Ishikawa (cell line): ENCODE data around the gene TLDC2.

Experiments used
- EP300 ChIP-seq: IDR thresholded peaks from 2 replicates; pipeline ENCODE4 v1.6.1; 2012; ENCODE audit warnings: borderline replicate concordance
- FOXM1 ChIP-seq: IDR thresholded peaks from 2 replicates; pipeline ENCODE4 v1.6.1; 2012; ENCODE audit warnings: low read depth, borderline replicate concordance
- NFIC ChIP-seq: IDR thresholded peaks from 2 replicates; pipeline ENCODE4 v1.6.1; 2012
- RAD21 ChIP-seq: IDR thresholded peaks from 2 replicates; pipeline ENCODE4 v1.6.1; 2012; ENCODE audit warnings: low read depth
- YY1 ChIP-seq: IDR thresholded peaks from 2 replicates; pipeline ENCODE4 v1.6.1; 2012; ENCODE audit warnings: low read depth
- TF ChIP-seq, protein P1 (sequence below): IDR thresholded peaks from 2 replicates; pipeline ENCODE4 v1.6.1; 2012; ENCODE audit warnings: low read depth, mild to moderate bottlenecking
- TF ChIP-seq, protein P2 (sequence below): IDR thresholded peaks from 2 replicates; pipeline ENCODE4 v1.6.1; 2012

DNA sequence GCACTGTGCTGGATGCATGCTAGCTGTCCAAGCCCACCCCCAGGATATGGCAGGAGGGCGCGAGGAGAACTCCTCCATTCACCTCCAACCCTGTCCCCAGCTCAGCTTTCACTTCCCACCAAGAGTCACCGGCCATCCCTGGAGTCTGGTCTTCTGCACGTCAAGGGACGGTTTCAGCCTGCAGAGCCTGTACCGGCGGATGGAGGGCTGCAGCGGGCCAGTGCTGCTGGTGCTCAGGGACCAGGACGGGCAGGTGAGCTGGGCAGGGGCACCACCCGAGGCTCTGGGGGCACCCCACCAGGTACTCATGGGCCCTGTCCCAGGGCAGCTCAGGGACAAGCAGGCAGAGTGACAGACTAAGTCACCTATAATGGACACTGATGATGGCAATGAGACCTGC lies 3.0 kb downstream of the TLDC2 start:
- TF ChIP-seq, protein P1, sequence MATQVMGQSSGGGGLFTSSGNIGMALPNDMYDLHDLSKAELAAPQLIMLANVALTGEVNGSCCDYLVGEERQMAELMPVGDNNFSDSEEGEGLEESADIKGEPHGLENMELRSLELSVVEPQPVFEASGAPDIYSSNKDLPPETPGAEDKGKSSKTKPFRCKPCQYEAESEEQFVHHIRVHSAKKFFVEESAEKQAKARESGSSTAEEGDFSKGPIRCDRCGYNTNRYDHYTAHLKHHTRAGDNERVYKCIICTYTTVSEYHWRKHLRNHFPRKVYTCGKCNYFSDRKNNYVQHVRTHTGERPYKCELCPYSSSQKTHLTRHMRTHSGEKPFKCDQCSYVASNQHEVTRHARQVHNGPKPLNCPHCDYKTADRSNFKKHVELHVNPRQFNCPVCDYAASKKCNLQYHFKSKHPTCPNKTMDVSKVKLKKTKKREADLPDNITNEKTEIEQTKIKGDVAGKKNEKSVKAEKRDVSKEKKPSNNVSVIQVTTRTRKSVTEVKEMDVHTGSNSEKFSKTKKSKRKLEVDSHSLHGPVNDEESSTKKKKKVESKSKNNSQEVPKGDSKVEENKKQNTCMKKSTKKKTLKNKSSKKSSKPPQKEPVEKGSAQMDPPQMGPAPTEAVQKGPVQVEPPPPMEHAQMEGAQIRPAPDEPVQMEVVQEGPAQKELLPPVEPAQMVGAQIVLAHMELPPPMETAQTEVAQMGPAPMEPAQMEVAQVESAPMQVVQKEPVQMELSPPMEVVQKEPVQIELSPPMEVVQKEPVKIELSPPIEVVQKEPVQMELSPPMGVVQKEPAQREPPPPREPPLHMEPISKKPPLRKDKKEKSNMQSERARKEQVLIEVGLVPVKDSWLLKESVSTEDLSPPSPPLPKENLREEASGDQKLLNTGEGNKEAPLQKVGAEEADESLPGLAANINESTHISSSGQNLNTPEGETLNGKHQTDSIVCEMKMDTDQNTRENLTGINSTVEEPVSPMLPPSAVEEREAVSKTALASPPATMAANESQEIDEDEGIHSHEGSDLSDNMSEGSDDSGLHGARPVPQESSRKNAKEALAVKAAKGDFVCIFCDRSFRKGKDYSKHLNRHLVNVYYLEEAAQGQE, result no peak
- TF ChIP-seq NFIC (no peak), YY1 (no peak), EP300 (no peak), RAD21 (no peak), FOXM1 (no peak)
- TF ChIP-seq, protein P2, sequence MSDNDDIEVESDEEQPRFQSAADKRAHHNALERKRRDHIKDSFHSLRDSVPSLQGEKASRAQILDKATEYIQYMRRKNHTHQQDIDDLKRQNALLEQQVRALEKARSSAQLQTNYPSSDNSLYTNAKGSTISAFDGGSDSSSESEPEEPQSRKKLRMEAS, result no peak
